Measurements from ENCODE around the gene RXRB.

DNA sequence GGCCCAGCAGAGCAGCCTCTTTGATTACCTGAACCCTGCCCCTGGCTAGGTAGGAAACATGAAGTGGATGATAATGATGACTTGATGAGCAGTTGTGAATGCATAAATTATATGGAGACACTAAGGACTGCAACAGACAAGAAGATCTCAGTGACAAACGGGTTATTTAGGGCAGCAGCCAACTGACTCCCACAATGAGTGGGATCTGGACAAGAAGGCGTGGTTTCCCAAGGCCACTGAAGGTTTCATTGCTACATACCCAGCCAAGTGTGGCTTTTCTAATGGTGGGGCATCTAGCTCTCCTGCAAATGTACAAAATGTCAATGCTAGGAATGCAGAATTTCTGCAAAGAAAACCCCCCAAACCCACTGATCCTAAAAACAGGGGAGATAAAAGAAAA is 37.3 kb upstream of the RXRB start:
- no peak for TF ChIP-seq POLR2A (IDR thresholded peaks at IDR 0.05)
- TF ChIP-seq CTCF (IDR thresholded peaks at IDR 0.05), result no peak
